Measurements from ENCODE around the gene RPL38.

DNA sequence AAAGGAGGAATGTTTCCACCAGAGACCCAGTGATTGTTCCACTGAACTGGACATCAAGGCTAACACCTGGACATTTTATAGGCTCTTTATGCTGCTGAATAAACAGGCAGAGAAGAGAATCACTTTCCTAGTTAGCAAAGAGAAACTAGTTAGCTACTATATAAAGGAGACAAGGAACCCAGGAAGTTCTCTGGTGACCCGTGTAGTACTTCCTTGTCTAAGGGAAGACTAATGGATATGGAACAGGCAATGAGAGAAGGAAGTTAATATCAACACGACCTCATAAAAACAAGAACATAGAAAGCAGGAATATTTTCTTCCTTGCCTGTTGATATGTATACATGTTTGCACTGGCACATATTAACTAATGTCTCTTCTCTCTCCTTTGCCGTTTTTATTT is 30.8 kb upstream of the RPL38 start:
- TF ChIP-seq POLR2A (IDR thresholded peaks at IDR 0.05) = no peak
- TF ChIP-seq, protein P1, sequence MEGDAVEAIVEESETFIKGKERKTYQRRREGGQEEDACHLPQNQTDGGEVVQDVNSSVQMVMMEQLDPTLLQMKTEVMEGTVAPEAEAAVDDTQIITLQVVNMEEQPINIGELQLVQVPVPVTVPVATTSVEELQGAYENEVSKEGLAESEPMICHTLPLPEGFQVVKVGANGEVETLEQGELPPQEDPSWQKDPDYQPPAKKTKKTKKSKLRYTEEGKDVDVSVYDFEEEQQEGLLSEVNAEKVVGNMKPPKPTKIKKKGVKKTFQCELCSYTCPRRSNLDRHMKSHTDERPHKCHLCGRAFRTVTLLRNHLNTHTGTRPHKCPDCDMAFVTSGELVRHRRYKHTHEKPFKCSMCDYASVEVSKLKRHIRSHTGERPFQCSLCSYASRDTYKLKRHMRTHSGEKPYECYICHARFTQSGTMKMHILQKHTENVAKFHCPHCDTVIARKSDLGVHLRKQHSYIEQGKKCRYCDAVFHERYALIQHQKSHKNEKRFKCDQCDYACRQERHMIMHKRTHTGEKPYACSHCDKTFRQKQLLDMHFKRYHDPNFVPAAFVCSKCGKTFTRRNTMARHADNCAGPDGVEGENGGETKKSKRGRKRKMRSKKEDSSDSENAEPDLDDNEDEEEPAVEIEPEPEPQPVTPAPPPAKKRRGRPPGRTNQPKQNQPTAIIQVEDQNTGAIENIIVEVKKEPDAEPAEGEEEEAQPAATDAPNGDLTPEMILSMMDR (IDR thresholded peaks at IDR 0.05) = no peak

All from esophagus squamous epithelium (tissue), 4 donors.